Measurements from ENCODE around the gene MYOZ2. TPM values are rescaled to one million over a fixed set of nuclear protein-coding genes. Genes with fewer than 3 reads are reported as not detected.
A peak's percentile ranks its signal among the peaks of the same experiment; 100 is the strongest.
"Not testable (repeated sequence)": the region's sequence is repeated elsewhere in the genome, so short reads cannot be mapped to it uniquely, and the experiment has no call there.

Gene MYOZ2
- polyA plus RNA-seq, 1 experiment = 0.10 TPM

DNA sequence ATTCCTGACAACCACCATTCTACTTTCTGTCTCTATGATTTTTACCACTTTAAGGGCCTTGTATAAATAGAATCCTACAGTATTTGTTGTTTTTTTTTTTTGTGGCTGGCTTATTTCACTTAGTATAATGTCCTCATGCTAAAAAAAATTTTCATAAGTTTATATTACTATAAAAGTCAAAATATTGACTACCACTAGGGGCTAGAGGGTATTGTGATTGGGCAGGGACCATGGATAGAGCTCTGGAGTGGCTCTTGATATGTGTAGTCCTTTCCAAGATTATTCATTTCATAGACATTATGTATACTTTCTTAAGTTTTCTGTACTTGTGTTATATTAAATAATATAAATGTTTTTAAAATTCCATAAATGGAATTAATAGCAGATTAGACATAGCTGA lies 34.6 kb downstream of the MYOZ2 start:
- no peak overlapping the region for H3K27ac ChIP-seq (ENCODE audit: low read depth, low read length)
- ChIA-PET CTCF (no interaction called here), POLR2A (no interaction called here)
- no peak overlapping the region for H3K4me3 ChIP-seq (ENCODE audit: low read depth, low read length)
- DNase-seq (ENCODE audit: low read depth, low spot score) = no peak
- H3K27me3 ChIP-seq (ENCODE audit: control insufficient read depth, insufficient read depth, low read length) = no peaks in the 10 kb centered on the region
- TF ChIP-seq, protein P1, sequence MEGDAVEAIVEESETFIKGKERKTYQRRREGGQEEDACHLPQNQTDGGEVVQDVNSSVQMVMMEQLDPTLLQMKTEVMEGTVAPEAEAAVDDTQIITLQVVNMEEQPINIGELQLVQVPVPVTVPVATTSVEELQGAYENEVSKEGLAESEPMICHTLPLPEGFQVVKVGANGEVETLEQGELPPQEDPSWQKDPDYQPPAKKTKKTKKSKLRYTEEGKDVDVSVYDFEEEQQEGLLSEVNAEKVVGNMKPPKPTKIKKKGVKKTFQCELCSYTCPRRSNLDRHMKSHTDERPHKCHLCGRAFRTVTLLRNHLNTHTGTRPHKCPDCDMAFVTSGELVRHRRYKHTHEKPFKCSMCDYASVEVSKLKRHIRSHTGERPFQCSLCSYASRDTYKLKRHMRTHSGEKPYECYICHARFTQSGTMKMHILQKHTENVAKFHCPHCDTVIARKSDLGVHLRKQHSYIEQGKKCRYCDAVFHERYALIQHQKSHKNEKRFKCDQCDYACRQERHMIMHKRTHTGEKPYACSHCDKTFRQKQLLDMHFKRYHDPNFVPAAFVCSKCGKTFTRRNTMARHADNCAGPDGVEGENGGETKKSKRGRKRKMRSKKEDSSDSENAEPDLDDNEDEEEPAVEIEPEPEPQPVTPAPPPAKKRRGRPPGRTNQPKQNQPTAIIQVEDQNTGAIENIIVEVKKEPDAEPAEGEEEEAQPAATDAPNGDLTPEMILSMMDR (IDR thresholded peaks at IDR 0.05; ENCODE audit: low read depth, low read length) = 0 out of 2 replicates have a peak, but pooled peaks have one; percentile 4
- H3K9me3 ChIP-seq (ENCODE audit: control insufficient read depth, insufficient read depth, low read length) = no peaks in the 10 kb centered on the region; the same call in 1 of the 2 replicates

DNA sequence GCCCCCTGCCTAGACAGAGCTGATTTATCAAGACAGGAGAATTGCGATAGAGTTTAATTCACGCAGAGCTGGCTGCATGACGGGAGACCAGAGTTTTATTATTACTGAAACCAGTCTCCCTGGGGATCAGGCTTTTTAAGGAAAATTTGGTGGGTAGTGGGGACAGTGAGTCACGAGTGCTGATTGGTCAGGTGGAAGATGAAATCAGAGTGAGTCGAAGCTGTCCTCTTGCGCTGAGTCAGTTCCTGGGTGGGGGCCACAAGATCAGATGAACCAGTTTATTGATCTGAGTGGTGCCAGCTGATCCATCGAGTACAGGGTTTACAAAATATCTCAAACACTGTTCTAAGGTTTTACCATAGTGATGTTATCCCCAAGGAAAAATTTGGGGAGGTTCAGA lies 36.6 kb downstream of the MYOZ2 start:
- ChIA-PET POLR2A (no interaction called here), CTCF (no interaction called here)
- Histone ChIP-seq H3K9me3 (ENCODE audit: control insufficient read depth, insufficient read depth, low read length) (no peaks in the 10 kb centered on the region; the same call in 1 of the 2 replicates), H3K27me3 (ENCODE audit: control insufficient read depth, insufficient read depth, low read length) (no peaks in the 10 kb centered on the region), H3K4me3 (ENCODE audit: low read depth, low read length) (no peak overlapping the region), H3K27ac (ENCODE audit: low read depth, low read length) (no peak overlapping the region)
- DNase-seq (ENCODE audit: low read depth, low spot score) = no peak
- TF ChIP-seq, protein P1 (IDR thresholded peaks at IDR 0.05; ENCODE audit: low read depth, low read length) = no peak

DNA sequence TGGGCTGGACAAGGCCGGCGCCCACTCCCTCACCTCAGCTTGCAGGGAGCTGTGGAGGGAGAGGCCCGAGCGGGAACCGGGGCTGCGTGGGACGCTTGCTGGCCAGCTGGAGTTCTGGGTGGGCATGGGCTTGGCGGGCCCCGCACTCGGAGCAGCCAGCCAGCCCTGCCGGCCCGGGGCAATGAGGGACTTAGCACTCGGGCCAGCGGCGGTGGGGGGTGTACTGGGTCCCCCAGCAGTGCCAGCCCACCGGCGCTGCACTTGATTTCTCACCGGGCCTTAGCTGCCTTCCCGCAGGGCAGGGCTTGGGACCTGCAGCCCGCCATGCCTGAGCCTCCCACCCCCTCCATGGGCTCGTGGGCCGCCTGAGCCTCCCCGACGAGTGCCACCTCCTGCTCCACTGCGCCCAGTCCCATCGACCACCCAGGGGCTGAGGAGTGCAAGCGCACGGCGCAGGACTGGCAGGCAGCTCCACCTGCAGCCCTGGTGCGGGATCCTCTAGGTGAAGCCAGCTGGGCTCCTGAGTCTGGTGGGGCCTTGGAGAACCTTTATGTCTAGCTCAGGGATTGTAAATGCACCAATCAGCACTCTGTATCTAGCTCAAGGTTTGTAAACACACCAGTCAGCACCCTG lies 38.2 kb downstream of the MYOZ2 start:
- DNase-seq (ENCODE audit: low read depth, low spot score); H3K27ac ChIP-seq (ENCODE audit: low read depth, low read length); CTCF ChIA-PET; H3K4me3 ChIP-seq (ENCODE audit: low read depth, low read length); H3K9me3 ChIP-seq (ENCODE audit: control insufficient read depth, insufficient read depth, low read length); H3K27me3 ChIP-seq (ENCODE audit: control insufficient read depth, insufficient read depth, low read length); POLR2A ChIA-PET: not testable (repeated sequence)

DNA sequence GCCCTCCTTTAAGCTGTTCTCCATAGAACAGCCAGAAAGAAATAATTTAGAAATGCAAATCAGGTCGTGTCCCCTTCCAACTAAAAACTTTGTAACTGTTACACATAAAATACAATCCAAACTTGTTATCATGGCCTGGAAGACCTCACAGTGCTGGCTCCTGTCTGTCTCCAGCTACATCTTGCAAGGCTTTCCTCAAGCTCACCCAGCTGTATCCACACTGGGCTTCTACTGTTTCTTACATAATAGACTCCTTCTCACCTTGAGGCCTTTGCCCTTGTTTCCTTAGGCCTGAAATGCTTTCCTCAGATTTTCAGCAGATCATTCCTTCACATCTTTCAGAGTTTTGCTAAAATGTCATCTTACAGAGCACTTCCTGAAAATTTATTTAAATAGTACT lies 43.4 kb downstream of the MYOZ2 start:
- Histone ChIP-seq H3K4me3 (ENCODE audit: low read depth, low read length) (no peak overlapping the region), H3K27ac (ENCODE audit: low read depth, low read length) (no peak overlapping the region), H3K27me3 (ENCODE audit: control insufficient read depth, insufficient read depth, low read length) (no peaks in the 10 kb centered on the region), H3K9me3 (ENCODE audit: control insufficient read depth, insufficient read depth, low read length) (no peaks in the 10 kb centered on the region; the same call in 1 of the 2 replicates)
- CTCF ChIA-PET = no interaction called here
- POLR2A ChIA-PET = no interaction called here
- TF ChIP-seq, protein P1 (IDR thresholded peaks at IDR 0.05; ENCODE audit: low read depth, low read length) = no peak
- DNase-seq (ENCODE audit: low read depth, low spot score) = no peak

DNA sequence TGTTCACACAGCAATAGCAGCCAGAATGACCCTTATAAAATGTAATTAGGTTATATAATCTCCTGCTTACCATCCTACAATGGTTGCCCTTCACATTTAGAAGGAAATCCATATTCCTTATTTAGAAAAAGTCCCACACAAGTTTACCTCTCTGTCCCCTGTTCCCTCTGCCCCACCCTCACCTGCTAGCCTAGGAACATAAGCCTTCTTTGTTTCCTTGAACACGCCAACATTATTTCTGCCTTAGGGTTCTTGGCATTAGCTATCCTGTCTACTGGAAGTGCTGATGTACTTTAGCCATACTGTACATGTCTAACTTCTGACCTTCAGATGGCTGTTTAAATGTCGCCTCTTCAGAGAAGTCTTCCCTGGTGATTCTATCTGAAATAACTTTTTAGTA lies 48.5 kb downstream of the MYOZ2 start:
- Histone ChIP-seq H3K4me3 (ENCODE audit: low read depth, low read length) (no peak overlapping the region), H3K27ac (ENCODE audit: low read depth, low read length) (no peak overlapping the region), H3K9me3 (ENCODE audit: control insufficient read depth, insufficient read depth, low read length) (no peaks in the 10 kb centered on the region), H3K27me3 (ENCODE audit: control insufficient read depth, insufficient read depth, low read length) (no peaks in the 10 kb centered on the region)
- CTCF ChIA-PET = interaction anchor here (0.9 kb wide), 1 partner anchor 9 kb away, joined by 3 read pairs; no protein-coding TSS in a partner anchor
- POLR2A ChIA-PET = no interaction called here
- TF ChIP-seq, protein P1 (IDR thresholded peaks at IDR 0.05; ENCODE audit: low read depth, low read length) = no peak
- DNase-seq (ENCODE audit: low read depth, low spot score) = no peak
